OCI-LY3 (cell line): ENCODE measurements around the gene LTBP1.

Experiments used
- H2AFZ ChIP-seq: fragments of 200-600, 300-600 bp; shearing (Covaris generic); 2 replicates; pipeline ENCODE4 v1.6.0; 2014; ENCODE audit warnings: antibody characterized with exemption, low read depth, low read length
- H3K27ac ChIP-seq: fragments of 200-600, 300-600 bp; sonication (generic); 2 replicates; pipeline ENCODE4 v1.5.1; 2014; ENCODE audit warnings: mild to moderate bottlenecking, low read length, moderate library complexity, mixed read lengths
- H3K27me3 ChIP-seq: fragments of 200-600, 300-600 bp; sonication (generic); 2 replicates; pipeline ENCODE4 v1.6.1; 2014; ENCODE audit warnings: low read depth, low read length, mixed read lengths
- H3K36me3 ChIP-seq: fragments of 200-600, 300-600 bp; sonication (generic); replicated peaks from 2 replicates; pipeline ENCODE3; 2014; ENCODE audit warnings: low read depth, low read length, mixed read lengths
- H3K4me1 ChIP-seq: fragments of 300-600, 200-600 bp; sonication (generic); 2 replicates; pipeline ENCODE4 v1.6.1; 2014; ENCODE audit warnings: low read length, mixed read lengths
- H3K4me2 ChIP-seq: fragments of 200-600, 300-600 bp; sonication (generic); 2 replicates; pipeline ENCODE4 v1.6.1; 2014; ENCODE audit warnings: low read length, mixed read lengths
- H3K4me3 ChIP-seq: fragments of 300-600, 200-600 bp; sonication (generic); 2 replicates; pipeline ENCODE4 v1.5.1; 2014; ENCODE audit warnings: antibody characterized with exemption, mild to moderate bottlenecking, low read length, moderate library complexity
- H3K79me2 ChIP-seq: fragments of 300-600, 200-600 bp; shearing (Covaris generic); 2 replicates; pipeline ENCODE4 v1.6.1; 2014; ENCODE audit warnings: mild to moderate bottlenecking, low read length, mixed read lengths
- H3K9ac ChIP-seq: fragments of 300-600, 200-600 bp; shearing (Covaris generic); 2 replicates; pipeline ENCODE4 v1.6.0; 2014; ENCODE audit warnings: mild to moderate bottlenecking, low read length, moderate library complexity
- H3K9me3 ChIP-seq: fragments of 200-600, 300-600 bp; shearing (Covaris generic); 2 replicates; pipeline ENCODE4 v1.6.1; 2014; ENCODE audit warnings: low read length, mixed read lengths; ENCODE audit not compliant: insufficient read depth
- H4K20me1 ChIP-seq: fragments of 200-600, 300-600 bp; sonication (generic); 2 replicates; pipeline ENCODE4 v1.6.1; 2016; ENCODE audit warnings: low read length, mixed read lengths; ENCODE audit not compliant: insufficient read depth
- CTCF ChIP-seq: fragments of 200-600, 300-600 bp; sonication (generic); IDR thresholded peaks from 2 replicates; pipeline ENCODE4 v1.5.1; 2014; ENCODE audit warnings: antibody characterized with exemption, low read length, low read depth
- EZH2phosphoT487 ChIP-seq: fragments of 200-600 bp; shearing (Covaris generic); IDR thresholded peaks from 2 replicates; pipeline ENCODE4 v1.6.1; 2018; ENCODE audit warnings: antibody characterized with exemption, mixed run types, low read depth

Gene LTBP1

GRCh38 chr2:32926708-32927084, 20.1 kb upstream of the LTBP1 start:
- no peak overlapping the region for H3K4me3 ChIP-seq
- no peaks in the 10 kb centered on the region for H3K79me2 ChIP-seq
- TF ChIP-seq EZH2phosphoT487: no peak
- TF ChIP-seq CTCF: no peak
- no peak overlapping the region for H2AFZ ChIP-seq
- H3K4me2 ChIP-seq: no peak overlapping the region
- no peaks in the 10 kb centered on the region for H3K9me3 ChIP-seq
- no peak overlapping the region for H3K27ac ChIP-seq
- H3K27me3 ChIP-seq: no peaks in the 10 kb centered on the region; the same call in 1 of the 2 replicates
- no peaks in the 10 kb centered on the region for H3K36me3 ChIP-seq
- H3K4me1 ChIP-seq: no peaks in the 10 kb centered on the region
- no peaks in the 10 kb centered on the region for H4K20me1 ChIP-seq
- no peak overlapping the region for H3K9ac ChIP-seq

GRCh38 chr2:32930436-32930835, 16.3 kb upstream of the LTBP1 start:
- H3K36me3 ChIP-seq: no peaks in the 10 kb centered on the region
- H4K20me1 ChIP-seq: no peaks in the 10 kb centered on the region
- H3K79me2 ChIP-seq: no peaks in the 10 kb centered on the region
- no peak overlapping the region for H2AFZ ChIP-seq
- no peak overlapping the region for H3K4me2 ChIP-seq
- H3K9me3 ChIP-seq: no peaks in the 10 kb centered on the region
- H3K27ac ChIP-seq: no peak overlapping the region
- no peaks in the 10 kb centered on the region for H3K4me1 ChIP-seq
- H3K9ac ChIP-seq: no peak overlapping the region
- no peak overlapping the region for H3K4me3 ChIP-seq
- TF ChIP-seq CTCF (no peak), EZH2phosphoT487 (no peak)
- no peaks in the 10 kb centered on the region for H3K27me3 ChIP-seq

DNA sequence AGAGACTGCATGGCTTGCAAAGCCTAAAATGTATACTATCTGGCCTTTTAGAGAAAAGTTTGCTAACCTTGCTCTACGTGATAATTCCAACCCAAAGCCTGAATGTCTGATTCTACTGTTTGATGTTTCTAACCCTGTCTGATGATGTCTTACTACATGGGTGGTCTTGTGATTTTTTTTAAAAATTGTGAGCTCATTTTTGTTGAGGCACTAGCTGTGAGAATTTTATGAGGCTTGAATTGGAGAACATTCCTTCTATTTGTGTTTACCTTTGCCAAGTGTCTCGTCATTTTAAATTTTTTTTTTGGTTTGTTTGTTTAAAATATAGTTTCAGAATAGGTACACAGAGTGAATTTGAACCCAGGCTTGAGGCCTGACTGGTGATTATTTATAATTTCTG, 15.2 kb upstream of the LTBP1 start:
- Histone ChIP-seq H3K27ac (no peak overlapping the region), H3K4me1 (no peaks in the 10 kb centered on the region), H3K36me3 (no peaks in the 10 kb centered on the region), H3K9me3 (no peaks in the 10 kb centered on the region), H3K27me3 (no peaks in the 10 kb centered on the region), H3K9ac (no peak overlapping the region), H3K79me2 (no peaks in the 10 kb centered on the region), H3K4me3 (no peak overlapping the region), H4K20me1 (no peaks in the 10 kb centered on the region), H3K4me2 (no peak overlapping the region), H2AFZ (no peak overlapping the region)
- TF ChIP-seq CTCF (no peak), EZH2phosphoT487 (no peak)

DNA sequence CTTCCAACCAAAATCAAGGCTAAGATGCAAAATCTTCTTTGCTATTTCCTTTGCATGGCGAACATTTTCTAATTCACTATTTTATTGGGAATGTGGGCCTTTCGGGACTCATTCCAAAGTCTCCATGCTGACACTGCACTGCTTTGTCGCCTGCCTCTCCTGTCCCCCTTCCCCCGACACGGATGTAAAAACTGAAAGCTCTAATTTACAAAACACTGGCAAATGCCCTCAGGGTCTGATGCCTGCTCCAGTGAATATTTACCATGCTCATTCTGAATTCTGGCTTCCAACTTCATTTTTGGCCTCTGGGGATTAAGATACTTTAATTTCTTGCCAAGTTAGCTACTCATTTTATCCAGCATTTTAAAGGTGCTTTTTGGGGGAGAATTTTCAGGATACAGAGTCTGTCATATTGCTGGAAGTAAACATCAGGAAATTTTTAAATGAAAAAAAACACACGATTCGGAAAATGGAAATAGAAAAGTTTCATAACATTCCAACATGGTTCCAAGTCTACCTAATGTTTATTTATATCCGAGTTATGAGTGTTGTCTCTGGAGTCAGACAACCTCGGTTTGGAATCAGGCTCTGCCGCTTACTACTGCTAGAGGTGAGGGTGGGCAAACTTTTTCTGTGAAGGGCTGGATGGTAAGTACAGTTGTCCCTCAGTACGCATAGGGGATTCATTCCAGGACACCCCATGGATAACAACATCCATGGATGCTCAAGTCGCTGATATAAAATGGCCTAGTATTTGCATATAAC, 14.6 kb upstream of the LTBP1 start:
- Histone ChIP-seq H3K27me3 (no peaks in the 10 kb centered on the region), H3K9me3 (no peaks in the 10 kb centered on the region), H2AFZ (no peak overlapping the region), H3K36me3 (no peaks in the 10 kb centered on the region), H3K4me2 (no peak overlapping the region), H4K20me1 (no peaks in the 10 kb centered on the region), H3K4me1 (no peaks in the 10 kb centered on the region), H3K9ac (no peak overlapping the region), H3K4me3 (no peak overlapping the region), H3K79me2 (no peaks in the 10 kb centered on the region), H3K27ac (no peak overlapping the region)
- TF ChIP-seq CTCF (no peak), EZH2phosphoT487 (no peak)
